Stimulated activated CD4-positive, alpha-beta T cell treated with anti-CD3 and anti-CD28 coated beads, Interleukin-15, amount 100 ng/mL, for 48 hours (primary cell): ENCODE measurements around the gene SLC43A2.

Experiments used
- DNase-seq, 2 donors: peaks; one replicate each; pipeline ENCODE4 v3.0.0-alpha.2; 2020; ENCODE audit warnings: low read depth in 2 of 2

Gene SLC43A2

GRCh38 chr17:1562176-1562643 is 66.4 kb downstream of the SLC43A2 start:
- DNase-seq = peak in 1 of 2 donors; percentile 13

GRCh38 chr17:1561420-1562175 is 67.0 kb downstream of the SLC43A2 start:
- DNase-seq = peak in 1 of 2 donors; percentile 25

GRCh38 chr17:1560858-1561355 is 67.7 kb downstream of the SLC43A2 start:
- DNase-seq = no peak

- no peak for DNase-seq
Observed at GRCh38 chr17:1560101-1560857, 68.4 kb downstream of the SLC43A2 start.

- DNase-seq = no peak
Observed at GRCh38 chr17:1559047-1560043, 69.3 kb downstream of the SLC43A2 start.

GRCh38 chr17:1558401-1558800 is 70.2 kb downstream of the SLC43A2 start:
- DNase-seq = no peak

GRCh38 chr17:1557355-1558095 is 71.1 kb downstream of the SLC43A2 start:
- no peak for DNase-seq

GRCh38 chr17:1555651-1556471 is 72.8 kb downstream of the SLC43A2 start:
- no peak for DNase-seq

- no peak for DNase-seq
Observed at GRCh38 chr17:1554751-1555540, 73.7 kb downstream of the SLC43A2 start.

- no peak for DNase-seq
Observed at GRCh38 chr17:1553354-1554266, 75.0 kb downstream of the SLC43A2 start.

- DNase-seq = no peak
Observed at GRCh38 chr17:1552932-1553331, 75.7 kb downstream of the SLC43A2 start.

GRCh38 chr17:1551741-1552140 is 76.9 kb downstream of the SLC43A2 start:
- DNase-seq = no peak

- no peak for DNase-seq
Observed at GRCh38 chr17:1548032-1548431, 80.6 kb downstream of the SLC43A2 start.

GRCh38 chr17:1546292-1546922 is 82.2 kb downstream of the SLC43A2 start:
- DNase-seq = no peak

GRCh38 chr17:1545618-1546017 is 83.0 kb downstream of the SLC43A2 start:
- no peak for DNase-seq

- DNase-seq = no peak
Observed at GRCh38 chr17:1542316-1542715, 86.3 kb downstream of the SLC43A2 start.

GRCh38 chr17:1541367-1541904 is 87.2 kb downstream of the SLC43A2 start:
- DNase-seq = no peak
